HG03460 (cell line): ENCODE measurements around the gene SYCE1L.
"Not testable (repeated sequence)": the region's sequence is repeated elsewhere in the genome, so short reads cannot be mapped to it uniquely, and the experiment has no call there.

ENCODE experiments used
- ATAC-seq: cut with Tn5 transposase; IDR thresholded peaks from one replicate; pipeline ENCODE4 v1.9.1; 2021; ENCODE audit not compliant: unreplicated experiment

SYCE1L gene

DNA sequence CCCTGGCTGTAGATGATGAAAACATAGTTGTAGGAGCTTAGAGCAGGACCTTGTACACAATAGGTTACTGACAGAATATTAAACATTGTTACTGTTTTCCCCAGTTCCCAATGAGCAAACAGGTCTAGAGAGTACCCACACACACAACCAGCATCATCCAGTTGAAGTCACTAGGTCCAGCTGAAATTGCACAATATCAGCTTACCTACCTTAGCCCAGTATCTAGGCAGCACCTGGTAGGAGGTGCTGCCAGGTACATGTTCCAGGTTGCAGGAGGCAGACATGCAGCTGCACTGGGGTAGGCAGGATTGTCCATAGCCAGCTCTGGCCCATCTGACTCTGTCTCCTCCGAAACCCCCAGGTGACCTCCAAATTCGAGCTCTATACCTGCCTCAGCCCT lies 1.5 kb upstream of the SYCE1L start:
- no peak for ATAC-seq

DNA sequence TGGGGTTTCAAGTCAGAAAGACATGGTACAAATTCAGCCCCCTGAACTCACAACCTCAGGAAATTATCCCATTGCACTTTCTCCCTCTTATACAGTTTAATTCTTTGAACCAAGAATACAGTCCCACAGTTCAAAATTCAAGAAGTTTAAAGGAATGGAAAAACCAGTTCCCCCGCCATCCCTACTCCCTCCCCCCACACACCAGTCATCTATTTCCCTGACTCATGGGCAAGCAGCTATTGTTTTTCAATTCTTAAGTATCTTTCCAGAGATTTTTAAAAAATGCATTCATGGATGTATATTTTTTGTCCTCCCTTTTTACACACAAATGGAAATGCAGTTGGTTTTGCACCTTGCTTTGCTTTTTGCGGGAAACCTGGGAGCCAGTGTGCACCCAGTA lies 7.3 kb downstream of the SYCE1L start:
- ATAC-seq = no peak

DNA sequence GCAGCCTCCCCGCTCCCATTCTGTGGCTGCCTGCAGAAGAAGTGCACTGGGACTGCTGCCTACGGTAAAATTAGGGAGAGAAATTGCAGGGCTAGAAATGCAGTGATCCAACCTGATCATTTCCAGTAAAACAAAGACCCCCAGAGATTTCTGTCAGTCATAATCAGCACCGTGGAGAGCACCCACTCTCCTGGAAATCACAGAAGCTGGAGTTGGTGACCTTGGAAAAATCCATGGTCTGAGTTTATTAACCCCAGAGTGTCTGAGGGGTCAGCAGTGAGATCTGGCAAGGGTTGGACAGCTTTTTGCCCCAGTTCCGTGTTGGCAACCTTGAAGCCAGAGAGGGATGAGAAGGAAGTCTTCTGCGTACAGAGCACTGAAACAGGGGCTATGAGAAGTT lies 7.8 kb downstream of the SYCE1L start:
- ATAC-seq = no peak

GRCh38 chr16:77208382-77208781 lies 9.2 kb downstream of the SYCE1L start:
- ATAC-seq = no peak

DNA sequence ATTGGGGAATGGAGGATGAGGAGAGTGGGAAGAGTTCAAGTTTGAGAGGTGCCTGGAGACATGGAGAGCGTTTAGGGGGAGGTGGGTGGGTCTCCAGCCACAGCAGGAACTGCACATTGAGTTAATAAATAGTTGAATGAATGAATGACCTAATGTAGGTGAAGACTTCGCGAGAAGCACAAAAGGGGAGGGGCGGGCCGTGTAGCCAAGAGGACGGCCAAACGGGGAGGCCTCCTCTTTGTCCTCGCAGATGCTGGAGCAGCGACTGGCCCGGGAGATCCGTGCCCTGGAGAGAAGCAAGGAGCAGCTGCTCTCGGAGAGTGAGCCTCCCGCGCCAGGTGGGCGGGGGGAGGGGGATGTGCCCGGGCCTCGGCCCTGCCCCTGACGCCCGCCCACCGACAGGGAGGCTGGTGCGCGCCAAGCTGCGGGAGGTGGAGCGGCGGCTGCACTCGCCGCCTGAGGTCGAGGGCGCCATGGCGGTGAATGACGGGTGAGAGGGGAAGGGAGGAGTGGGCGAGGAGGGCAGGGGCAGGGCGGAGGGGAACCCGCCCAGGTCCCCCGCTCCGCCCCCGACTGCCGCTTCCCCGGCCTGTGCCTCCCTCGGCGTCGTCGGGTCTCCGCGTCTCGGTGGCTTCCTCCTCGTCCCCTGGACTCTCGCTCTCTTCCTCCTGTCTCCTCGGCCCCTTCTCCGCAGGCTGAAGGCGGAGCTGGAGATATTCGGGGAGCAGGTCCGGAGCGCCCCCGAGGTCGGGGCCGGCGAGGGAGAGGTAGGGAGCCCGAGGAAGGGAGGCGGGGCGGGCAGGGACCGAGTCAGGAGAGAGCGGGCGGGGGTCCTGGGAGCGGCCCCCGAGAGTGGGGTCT lies 12.9 kb downstream of the SYCE1L start:
- peak; percentile 52 for ATAC-seq

- ATAC-seq = peak; percentile 77
Measured at GRCh38 chr16:77212741-77213541, 13.7 kb downstream of the SYCE1L start.

DNA sequence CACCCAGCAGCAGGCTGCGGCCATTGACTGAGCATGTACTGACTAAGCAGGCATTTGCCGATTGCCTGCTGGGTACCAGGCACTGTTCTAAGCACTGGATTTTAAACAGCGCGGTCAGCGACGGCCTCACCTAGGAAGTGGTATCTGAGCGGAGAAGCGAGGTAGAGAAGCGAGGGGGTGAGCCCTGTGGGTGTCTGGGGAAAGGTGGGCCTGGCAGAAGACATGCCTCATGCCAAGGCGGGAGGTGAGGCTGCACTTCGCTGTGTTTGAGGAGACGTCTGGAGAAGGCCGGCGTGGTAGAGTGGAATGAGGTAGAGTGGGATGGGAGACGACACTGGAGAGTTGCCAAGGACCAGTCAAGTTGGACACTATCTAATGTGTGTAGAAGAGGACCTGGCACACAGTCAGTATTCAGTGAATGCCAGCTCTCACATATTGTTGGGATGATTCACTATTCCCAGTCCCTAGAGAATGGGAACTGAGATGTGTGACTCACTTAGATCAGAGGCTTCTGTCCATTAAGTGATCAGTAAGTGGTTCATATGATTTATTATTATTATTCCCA lies 14.4 kb downstream of the SYCE1L start:
- no peak for ATAC-seq

- ATAC-seq = no peak
Measured at GRCh38 chr16:77214411-77215138, 15.4 kb downstream of the SYCE1L start.

DNA sequence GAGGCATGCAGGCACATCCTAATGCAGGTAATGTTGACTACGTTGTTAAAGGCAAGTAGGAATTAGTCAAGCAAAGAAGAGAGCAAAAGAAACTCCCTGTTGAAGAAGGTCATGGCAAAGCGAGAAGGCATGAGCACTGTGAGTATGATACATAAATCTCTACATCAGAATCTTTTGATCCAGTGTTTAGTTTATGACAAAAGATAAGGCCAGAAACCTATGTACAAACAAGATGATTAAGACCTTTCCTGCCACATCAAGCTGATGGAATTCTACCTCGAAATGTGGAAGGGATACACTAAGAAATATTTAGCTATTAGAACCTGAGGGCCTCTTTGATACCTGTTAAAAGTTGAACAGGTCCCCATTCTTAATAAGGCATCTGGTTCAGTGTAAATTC lies 20.2 kb downstream of the SYCE1L start:
- no peak for ATAC-seq

- ATAC-seq = peak; percentile 72
Measured at GRCh38 chr16:77220427-77220826, 21.2 kb downstream of the SYCE1L start.

DNA sequence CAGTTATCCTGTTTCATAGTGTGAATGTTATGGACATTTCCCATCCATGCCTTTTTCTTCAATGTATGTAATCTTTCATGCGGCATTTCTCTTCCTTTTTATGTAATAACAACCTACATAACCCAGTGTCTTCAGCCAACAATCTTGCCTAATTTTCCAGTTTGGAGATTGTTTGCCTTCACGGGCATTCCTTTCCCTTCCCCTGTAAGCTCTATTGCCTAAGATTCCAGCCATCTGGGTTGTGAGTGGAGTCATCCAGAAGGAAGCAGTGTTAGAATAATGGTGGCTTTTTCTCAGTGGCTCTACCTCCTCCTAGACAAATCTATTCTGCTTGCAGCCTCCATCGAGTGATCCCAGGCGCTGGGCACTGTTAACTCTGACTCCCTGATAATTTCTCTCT lies 22.3 kb downstream of the SYCE1L start:
- no peak for ATAC-seq

GRCh38 chr16:77223184-77223583 lies 24.0 kb downstream of the SYCE1L start:
- ATAC-seq = no peak

GRCh38 chr16:77225182-77225581 lies 26.0 kb downstream of the SYCE1L start:
- ATAC-seq = no peak

GRCh38 chr16:77227745-77228144 lies 28.5 kb downstream of the SYCE1L start:
- ATAC-seq = peak; percentile 80

DNA sequence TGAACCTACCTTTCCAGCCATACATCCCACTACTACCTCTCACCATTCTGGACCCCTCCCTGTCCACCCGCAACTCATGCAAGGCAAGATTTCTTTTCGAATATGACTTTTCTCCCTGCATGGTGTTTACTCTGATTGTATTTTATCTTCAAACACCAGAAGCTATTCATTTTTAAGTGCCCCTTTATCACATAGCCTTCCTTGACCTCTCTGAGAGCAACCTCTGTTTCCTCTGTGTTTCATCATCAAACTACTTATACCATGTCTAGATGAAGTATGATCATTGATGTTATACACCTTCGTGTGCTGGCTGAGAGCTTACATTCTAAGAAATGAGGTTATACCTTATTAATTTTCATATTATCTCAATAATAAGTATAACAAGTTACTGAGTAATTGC lies 31.8 kb downstream of the SYCE1L start:
- ATAC-seq = no peak

GRCh38 chr16:77233799-77234519 lies 34.8 kb downstream of the SYCE1L start:
- no peak for ATAC-seq

DNA sequence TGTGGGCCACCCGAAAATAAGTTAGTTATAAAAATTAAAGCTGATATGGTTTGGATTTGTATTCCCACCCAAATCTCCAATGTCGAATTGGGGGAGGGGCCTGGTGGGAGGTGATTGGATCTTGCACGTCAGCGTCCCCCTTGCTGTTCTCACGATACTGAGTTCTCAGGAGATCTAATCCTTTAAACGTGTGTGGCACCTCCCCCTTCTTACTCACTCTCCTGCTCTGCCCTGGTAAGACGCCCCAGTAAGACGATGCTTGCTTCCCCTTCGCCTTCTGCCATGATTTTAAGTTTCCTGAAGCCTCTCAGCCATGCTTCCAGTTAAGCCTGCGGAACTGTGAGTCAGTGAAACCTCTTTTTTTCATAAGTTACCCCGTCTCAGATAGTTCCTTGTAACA lies 35.4 kb downstream of the SYCE1L start:
- ATAC-seq = no peak

GRCh38 chr16:77236063-77236511 lies 36.9 kb downstream of the SYCE1L start:
- ATAC-seq = peak; percentile 99

- ATAC-seq = no peak
Measured at GRCh38 chr16:77238593-77238992, 39.4 kb downstream of the SYCE1L start.

DNA sequence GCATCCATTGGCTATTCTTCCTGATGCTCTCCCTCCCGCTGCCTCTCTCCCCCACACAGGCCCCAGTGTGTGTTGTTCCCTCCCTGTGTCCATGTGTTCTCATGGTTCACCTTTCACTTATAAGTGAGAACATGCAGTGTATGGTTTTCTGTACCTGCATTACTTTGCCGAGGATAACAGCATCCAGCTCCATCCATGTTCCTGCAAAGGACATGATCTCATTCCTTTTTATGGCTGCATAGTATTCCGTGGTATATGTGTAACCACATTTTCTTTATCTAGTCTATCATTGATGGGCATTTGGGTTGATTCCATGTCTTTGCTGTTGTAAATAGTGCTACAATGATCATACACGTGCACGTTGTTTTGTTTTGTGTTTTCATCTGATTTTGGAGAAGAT lies 43.3 kb downstream of the SYCE1L start:
- not testable (repeated sequence) for ATAC-seq
